HG02588 (cell line): ENCODE data around the gene PPT1.

ENCODE experiments used
- ATAC-seq: cut with Tn5 transposase; IDR thresholded peaks from one replicate; pipeline ENCODE4 v1.9.1; 2021; ENCODE audit warnings: mild to moderate bottlenecking, moderate library complexity; ENCODE audit not compliant: unreplicated experiment

The PPT1 gene

DNA sequence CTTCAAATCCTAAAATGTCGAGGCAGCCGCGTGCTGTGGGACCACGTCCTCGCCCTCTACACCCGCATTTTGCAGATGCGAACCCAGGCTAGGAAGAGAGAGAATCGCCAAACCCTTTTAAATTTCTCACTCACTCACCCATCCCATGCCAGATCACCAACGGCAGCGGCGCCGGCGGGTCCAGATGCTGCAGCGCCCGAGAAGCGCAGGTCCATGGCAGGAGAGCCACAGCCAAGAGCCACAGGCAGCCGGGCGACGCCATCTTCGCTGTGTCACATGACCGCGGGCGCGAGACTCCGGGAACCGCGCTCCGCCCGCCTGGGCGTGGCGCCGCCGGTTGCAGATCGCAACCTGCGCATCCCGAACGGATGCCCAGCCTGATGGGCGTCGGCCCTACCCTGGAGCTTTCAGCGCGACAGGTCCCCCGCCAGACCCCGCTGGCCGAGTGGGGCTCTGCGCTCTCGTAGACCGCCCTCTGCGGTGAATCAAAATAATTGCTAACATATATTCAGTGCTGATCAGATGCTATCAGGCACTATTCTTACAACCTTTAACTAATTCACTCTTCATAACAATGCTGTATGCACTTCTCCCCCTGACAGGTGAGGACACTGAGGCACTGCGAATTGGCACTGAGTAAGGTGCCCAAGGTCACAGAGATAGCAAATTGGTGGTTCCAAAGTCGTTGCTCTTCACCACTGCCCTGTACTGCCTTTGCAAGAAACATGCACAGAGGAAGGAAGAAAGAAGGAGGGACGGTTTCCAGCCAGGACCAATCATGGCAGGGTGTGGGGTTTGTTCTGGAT, at the start of gene PPT1:
Gene PPT1, minus strand, starts transcription at position 276 of the 806 bp plus-strand sequence. Its CDS starts 14 bp downstream, at position 262.
- peak; percentile 93 for ATAC-seq

DNA sequence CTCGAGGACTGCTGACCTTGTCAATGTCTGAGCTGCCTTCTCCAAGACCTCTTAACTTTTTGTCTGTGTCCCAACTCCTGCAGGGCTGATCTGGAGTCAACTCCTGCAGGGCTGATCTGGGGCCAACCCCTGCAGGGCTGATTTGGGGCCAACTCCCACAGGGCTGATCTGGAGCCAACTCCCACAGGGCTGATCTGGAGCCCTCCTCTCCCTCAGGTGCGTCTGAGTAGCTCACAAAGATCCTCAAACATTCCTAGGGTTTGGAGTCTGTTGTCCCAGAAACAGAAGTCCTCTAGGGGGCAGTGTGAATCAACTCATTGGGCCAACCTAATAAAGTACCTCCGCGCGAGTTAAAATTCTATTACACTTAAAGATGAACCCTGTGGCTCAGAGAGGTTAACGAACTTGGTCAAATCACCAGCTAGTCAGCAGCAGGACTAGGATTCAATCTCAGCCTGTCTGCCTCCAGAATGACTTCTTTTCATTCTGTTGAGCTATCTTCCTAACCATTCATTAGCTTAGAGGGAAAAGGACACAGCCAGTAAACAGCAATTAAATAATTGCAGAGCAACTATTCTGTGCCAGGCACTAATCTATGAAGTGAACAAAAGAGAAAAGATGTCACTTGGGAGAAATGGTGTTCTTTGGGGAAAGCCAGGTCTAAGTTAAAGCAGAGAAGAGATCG, 47.0 kb upstream of the PPT1 start:
- no peak for ATAC-seq

DNA sequence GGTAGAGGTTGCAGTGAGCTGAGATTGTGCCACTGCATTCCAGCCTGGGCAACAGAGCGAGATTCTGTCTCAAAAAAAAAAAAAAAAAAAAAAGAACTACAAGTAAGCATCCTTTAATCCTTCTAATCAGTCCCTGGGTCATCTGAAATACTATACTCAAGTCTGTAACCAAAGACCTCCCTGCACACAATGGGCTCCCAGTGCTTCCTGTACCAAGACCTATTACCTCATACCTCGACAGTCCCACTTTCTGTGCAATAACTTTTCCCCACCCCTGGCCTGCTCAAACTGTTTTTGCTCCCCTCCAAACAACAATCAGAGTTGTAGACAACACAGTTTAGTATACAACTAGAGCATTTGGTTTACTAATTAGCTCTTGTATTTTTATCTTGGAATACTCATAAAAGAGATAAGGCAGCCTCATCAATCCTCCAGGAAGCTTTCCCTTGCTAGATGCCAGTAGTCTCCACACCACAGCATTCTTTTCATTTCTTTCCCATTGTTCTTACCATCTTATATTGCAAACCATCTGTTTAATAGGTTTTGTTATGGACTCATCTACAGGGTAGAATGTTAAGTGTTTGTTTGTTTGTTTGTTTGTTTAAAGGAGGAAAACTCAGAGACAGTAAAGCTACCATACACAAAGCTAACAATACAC, 45.0 kb upstream of the PPT1 start:
- no peak for ATAC-seq

DNA sequence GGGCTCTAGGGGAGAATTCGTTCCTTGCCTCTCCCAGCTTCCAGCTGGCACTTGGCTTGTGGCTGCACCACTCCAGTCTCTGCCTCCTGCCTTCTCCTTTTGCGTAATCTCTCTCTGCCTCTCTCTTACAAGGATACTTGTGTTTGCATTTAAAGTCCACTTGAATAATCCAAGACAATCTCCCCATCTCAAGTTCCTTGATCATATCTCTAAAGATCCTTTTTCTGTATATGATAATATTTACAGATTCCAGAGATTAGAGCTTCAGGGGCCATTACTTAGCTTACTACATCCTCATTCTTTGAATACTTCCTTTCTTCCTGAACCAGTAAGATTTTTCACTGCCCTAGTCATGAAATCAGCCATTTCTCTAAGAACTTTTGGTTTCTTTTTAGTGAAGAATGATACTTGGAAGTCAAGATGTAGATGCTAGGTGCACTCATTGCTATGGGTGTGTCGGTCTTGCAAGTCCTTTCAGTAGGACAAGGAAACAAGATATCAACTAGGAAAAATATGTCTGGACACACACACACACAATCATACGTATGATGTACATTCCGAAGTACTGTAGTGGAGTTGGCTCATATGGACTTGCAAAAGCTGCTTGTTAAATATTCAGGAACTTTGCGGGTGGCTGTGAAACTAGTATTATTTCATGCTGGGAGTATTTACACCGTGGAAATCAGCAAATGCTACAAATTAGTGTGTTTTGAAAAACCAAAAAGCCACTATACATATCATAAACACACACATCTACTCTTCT, 43.3 kb upstream of the PPT1 start:
- ATAC-seq: no peak

DNA sequence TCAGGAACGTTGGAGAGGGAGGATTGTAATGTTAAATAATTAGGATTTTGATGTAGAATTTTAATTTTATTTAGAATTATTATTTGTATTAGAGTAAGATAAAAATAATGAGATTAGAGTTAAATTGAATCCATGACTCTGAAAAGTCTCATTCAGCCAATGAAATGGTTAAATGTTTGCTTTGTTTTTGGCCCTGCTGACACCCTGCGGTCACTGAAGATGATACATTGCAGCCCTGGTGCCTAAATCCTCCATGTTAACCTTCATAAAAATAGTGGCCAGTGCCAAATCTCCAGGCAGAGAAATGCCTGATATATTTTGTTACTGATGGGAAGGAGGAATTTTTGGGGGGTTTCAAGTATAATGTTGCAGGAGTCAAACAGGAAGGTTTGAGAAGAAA, 36.8 kb upstream of the PPT1 start:
- ATAC-seq: no peak

DNA sequence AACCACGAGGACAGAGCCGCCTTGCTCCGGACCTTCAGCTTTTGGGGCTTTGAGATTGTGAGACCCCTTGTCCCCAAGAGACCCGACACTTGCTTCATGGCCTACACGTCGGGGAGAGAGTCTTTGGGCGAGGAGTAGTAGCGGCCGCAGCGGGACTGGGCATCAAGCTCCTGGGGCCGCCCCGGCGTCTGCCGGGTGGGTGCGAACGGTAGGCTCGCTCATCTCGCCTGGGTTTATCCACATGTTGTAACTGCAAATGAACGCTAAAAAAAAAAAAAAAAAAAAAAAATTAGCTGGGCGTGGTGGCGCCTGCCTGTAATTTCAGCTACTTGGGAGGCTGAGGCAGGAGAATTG, 36.2 kb upstream of the PPT1 start:
- no peak for ATAC-seq

DNA sequence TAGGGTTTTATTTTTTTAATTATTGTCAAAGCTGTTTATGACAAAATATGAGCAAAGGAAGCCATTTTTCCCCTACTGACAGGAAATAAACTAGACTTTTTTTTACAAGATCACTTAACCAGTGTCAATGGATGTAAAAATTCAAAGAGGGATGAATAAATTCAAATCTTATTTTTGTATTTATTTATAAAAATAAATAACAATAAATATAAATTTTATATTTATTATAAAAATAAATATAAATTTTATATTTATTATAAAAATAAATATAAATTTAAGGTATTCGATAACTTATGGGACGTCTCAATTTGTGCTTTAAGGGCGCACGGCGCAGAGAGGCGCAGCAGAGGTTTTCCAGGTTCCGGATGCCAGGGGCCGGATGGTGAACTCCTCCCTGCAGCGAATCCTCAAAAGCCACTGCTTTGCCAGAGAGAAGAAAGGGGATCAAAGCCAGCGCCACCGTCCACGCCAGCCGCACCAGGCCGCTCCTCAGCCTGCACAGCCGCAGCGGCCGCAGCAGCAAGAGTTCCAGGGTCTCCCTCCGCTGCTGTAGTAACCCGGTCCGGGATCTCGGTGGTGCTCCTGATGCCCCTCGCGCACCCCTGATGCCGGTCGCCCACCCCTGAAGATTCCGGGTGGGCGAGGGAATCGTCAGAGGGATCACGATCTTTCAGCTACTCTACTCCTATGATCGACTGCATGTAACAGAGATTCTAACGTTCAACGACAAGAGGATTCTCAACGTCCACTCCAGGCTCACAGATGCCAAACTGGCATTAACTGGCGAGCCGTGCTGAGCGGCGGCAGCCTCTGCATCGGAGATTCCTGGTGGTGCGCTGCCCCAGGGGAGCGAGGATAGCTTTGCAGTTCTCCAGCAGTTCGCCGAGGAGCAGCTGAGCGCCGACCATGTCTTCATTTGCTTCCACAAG, 35.6 kb upstream of the PPT1 start:
- no peak for ATAC-seq

DNA sequence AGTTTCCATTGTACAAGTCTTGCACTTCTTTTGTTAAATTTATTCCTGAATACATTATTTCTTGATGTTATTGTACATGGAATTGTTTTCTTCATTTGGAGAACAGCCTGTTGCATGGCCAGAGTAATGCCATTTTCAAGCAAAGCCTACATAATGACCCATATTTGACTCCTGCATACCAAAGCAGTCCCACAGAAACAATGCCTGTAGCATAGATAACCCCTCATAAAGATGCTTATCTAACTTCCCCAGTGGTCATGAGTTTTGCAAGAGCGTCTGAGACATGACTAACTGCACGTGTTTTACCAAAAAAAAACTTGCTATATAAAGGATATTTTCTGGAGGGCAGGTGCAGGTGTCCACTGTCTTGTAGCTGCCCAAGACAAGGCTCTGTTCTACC, 33.8 kb upstream of the PPT1 start:
- no peak for ATAC-seq

DNA sequence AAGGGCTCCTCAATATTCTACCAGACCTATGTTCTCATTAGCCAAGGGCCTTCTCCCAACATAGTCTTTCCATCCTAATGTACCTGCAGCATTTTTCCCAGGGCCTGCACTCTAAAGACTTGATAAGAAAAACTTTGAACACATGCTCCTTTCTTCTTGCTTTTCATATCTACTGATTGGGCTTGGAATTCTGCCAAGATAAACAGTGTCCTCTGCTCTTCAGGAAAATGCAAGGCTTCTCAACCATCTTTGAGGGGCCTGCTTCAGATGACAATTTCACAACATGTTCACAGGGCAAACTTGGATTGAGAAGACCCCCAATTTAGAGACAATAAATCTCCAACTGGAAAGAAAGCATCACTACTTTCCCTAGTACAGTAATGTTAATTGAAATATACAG, 25.8 kb upstream of the PPT1 start:
- no peak for ATAC-seq

DNA sequence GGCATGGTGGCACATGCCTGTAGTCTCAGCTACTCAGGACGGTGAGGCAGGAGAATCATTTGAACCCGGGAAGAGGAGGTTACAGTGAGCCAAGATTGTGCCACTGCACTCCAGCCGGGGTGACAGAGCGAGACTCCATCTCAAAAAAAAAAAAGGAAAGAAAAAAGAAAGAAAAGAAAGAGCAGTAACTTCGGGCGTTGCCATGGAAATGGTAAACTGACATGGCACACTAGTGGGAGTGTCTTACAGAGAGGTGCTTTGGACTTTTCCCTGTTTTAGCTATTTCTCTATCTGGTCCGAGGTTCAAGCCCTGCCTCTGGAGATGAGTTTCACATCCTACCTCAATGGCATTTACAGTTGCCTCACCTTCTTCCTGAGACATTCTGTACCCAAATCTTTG, 23.1 kb upstream of the PPT1 start:
- ATAC-seq: no peak

DNA sequence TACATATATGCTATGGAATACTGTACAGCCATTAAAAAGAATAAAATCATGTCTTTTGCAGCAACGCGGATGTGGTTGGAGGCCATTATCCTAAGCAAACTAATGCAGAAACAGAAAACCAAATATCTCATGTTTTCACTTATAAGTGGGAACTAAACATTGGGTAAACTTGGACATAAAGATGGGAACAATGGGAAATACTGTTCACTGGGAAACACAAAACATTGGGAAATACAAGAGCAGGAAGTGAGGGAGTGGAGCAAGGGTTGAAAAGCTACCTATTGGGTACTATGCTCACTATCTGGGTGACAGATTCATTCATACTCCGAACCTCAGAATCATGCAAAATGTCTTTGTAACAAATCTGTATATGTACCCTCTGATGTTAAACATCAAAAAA, 17.3 kb upstream of the PPT1 start:
- no peak for ATAC-seq

DNA sequence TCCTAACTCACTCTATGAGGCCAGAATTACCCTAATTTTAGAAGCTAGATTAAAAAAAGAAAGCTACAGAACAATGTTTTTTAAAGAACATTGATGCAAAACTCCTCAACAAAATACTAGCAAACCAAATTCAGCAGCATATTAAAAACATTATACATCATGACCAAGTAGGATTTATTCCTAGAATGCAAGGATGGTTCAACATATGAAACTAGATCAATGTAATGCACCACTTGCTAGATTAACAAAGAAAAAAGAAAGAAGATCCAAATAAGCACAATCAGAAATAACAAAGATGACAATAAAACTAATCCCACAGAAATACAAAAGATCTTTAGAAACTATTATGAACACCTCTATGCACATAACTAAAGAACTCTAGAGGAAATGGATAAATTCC, 13.3 kb upstream of the PPT1 start:
- no peak for ATAC-seq

DNA sequence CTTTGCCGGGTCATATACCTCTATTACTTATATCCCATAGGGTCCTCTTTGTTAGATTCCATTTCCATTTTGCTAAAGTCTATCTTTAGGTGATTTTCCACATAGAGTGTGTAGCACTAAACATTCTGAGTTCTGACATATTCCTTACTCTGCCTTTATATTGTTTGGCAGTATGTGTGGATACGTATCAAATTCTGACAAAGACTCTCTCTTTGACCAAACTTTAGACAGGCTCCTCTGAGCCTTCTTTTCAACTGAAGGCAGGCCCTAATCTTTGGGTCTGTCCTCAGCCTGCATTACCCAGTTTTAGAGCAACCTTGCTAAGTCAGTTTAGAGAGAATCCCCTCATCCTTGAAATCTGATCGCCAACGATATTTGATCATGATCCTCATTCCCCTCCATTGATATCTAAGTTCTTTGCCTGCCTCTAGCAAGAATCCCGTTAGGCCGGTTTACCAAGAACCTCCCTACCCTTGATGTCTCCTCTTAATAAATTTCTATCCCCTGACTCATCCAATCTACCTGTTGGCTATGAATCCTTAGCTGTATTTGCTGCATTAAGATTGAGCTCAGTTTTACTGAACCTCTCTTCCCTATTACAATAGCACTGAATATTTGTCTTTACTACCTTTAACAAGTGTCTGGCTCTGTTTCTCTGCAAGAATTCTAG, 10.4 kb upstream of the PPT1 start:
- no peak for ATAC-seq

DNA sequence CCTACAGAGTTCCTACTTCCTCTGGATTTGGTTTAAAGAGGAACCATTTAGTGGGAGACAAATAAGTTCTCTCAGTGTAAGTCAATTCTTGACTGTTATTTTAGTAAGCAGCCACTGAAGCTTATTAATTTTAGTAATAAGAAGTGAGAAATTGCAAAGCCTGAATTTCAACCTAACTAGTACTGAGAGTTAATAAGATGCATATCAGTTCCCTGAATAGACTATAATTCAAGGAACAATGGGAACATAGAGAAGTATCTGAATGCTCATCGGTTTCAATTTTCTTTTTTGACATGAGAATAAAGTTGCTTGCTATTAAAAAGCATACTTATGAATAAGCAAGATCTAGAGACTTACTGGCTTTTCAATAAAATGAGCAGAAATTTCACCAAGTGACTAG, 8.0 kb upstream of the PPT1 start:
- no peak for ATAC-seq

DNA sequence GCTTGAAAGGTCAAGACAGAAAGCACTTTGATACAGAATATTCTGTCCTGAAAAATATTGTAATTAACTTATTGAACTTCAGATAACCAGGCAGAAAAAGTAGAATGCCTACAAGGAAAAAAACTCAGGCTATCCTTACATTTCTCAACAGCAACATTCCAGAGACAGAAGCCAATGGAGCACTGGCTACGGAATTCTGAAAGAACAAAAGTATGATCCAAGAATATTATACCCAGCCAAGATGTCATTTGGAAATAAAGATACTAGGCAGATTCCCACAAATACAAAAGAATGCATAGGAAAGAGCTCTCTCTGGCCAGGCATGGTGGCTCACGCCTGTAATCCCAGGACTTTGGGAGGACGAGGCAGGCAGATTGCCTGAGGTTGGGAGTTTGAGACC, 5.8 kb upstream of the PPT1 start:
- ATAC-seq: no peak

DNA sequence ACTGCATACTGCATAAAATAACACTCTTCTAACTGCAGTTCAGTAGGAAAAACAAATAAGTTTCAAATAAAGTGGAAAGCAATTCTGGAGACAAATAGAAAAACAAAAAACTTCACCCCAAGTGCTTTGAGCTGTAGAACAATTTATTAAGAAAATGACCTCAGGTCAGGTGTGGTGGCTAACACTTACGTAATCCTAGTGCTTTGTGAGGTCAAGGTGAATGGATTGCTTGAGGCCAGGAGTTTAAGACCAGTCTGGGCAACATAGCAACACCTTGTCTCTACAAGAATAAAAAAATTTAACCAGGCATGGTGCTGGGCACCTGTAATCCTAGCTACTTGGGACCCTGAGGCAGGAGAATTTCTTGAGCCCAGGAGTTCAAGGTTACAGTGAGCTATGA, 5.0 kb upstream of the PPT1 start:
- no peak for ATAC-seq

DNA sequence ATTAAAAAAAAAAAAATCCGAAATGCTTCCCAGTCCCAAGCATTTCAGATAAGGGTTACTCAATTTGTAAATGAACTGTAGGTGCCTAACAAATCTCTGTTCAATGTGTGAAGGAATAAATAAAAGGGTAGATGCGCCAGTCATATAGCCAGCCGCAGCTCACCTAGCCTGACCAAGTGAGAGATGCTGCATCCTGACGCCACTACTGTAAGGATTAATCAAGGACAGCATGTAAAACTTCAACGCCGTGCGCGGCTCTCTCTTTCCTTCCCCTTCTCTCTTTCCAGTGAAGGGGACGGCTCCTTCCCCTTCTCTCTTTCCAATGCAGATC, 441 bp downstream of the PPT1 start:
- ATAC-seq: peak; percentile 21

DNA sequence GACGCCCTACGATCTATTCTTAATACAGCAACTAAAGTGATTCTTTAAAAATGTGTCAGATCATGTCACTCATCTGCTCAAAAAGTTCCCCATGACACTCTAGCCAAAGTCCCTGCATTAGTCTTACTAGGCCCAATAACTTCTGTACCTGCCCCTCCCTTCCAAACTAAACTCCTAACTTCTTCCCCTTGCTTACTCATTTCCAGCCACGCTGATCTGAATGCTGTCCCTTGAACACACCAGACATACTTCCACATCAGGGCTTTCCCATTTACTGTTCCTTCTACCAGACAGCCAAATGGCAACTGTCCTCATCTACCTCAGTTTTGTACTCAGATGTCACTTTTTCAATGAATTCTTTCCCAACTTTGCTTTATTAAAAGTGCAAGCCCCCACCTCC, 1.2 kb downstream of the PPT1 start:
- no peak for ATAC-seq

DNA sequence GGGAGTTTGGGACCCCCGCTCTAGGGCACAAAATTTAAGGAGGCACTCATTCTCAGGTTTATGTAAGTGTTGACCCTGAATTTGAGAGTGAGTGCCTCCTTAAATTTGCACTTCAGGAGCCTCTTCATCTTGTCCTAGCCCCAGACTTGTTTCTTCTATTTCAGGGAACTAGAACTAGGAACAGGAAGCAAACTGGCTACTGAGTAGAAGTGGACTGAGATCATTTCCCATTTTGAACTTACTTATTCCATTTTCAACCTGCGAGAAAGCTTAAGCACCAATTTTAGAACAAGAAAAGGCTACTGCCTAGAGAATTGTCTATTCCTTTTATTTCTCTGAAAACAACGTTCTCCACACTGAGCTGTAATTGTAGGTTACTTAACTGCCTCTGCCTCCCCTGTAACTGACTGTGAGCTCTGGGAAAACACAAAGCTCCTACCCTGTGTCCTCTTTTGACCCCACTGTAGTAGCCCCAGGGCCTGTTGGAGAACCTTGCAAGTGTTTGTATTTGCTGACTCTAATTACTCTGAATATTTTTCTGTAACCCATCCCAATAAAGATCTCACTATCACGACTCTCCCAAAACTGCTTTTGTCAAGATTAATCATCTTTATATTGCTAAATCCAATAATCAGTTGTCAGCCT, 2.5 kb downstream of the PPT1 start:
- no peak for ATAC-seq
